Stimulated activated CD8-positive, alpha-beta memory T cell treated with anti-CD3 and anti-CD28 coated beads, Interleukin-15, amount 100 ng/mL, for 48 hours (primary cell): ENCODE data around the gene NTNG1.

ENCODE experiments used
- DNase-seq, 2 donors: peaks; one replicate each; pipeline ENCODE4 v3.0.0-alpha.2; 2020; ENCODE audit warnings: low read depth in 2 of 2

Gene NTNG1

GRCh38 chr1:107262467-107263286 lies 121.8 kb downstream of the NTNG1 start:
- no peak for DNase-seq

DNA sequence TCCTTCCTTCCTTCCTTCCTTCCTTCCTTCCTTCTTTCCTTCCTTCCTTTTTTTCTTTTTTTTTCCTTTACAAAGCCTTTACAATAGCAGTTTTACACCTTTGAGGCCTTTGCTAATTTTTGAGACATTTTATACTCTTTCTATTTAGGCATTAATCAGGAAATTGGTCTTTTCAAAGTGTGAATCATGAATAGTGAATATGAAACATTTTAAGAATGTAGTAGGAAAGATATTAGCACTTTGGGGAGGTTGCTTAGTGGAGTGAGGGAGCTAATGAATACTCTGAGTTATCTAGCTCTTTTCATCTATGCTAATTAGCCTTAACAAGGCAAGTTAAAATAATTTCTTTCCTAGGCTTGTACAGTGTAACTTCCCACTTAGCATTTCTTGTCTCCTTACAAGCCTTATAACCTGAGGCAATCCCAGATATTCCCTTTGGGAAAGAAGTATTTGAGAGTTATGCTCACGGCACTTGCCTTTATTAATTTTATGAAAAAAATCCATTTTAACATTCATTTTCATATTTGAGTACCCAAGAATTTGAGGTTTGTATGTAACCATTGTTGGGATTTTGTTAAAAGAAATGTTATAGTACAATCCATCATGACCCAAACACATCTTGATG lies 122.6 kb downstream of the NTNG1 start:
- DNase-seq: no peak

GRCh38 chr1:107264007-107264406 lies 123.2 kb downstream of the NTNG1 start:
- DNase-seq: no peak

GRCh38 chr1:107264561-107264960 lies 123.7 kb downstream of the NTNG1 start:
- no peak for DNase-seq

DNA sequence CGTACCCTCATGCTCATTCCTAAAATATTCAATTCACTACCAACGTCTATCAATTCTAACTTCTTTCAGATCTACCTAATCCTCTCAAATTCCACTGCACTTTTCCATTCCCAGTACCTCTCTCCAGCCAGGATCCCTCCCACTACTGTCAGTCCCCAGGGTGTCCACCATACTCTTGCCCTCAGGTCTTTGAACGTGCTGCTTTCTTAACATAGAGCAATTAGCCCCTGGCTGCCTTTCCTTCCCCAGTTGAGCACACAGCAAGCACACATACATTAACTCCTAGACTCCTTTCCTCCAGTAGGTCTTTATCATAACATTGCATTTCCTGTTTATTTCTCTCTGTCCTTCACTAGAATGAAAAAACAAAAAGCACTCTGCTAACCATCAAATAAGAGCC lies 126.7 kb downstream of the NTNG1 start:
- DNase-seq: no peak

- DNase-seq: no peak
Measured at GRCh38 chr1:107272321-107272720, 131.5 kb downstream of the NTNG1 start.

GRCh38 chr1:107273515-107273914 lies 132.7 kb downstream of the NTNG1 start:
- DNase-seq: no peak

- DNase-seq: no peak
Measured at GRCh38 chr1:107274227-107274626, 133.4 kb downstream of the NTNG1 start.

DNA sequence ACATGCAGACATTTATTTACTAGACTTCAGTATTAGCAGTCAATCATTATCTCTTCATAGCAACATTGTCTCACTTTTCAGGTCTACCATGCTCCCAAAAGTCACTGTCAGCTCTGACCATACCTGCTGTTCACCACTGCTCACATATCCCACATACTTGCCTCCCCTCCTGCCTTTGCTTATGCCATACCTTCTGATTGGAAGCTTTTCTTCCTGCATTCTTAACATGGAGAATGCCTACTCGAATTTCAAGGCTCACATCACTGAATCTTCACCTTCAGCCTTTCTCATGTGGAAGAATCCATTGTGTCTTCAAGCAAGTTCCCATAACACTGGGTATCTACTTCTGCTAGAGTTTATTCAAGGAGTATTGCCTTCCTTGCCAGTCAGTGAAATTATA lies 135.4 kb downstream of the NTNG1 start:
- DNase-seq: no peak

DNA sequence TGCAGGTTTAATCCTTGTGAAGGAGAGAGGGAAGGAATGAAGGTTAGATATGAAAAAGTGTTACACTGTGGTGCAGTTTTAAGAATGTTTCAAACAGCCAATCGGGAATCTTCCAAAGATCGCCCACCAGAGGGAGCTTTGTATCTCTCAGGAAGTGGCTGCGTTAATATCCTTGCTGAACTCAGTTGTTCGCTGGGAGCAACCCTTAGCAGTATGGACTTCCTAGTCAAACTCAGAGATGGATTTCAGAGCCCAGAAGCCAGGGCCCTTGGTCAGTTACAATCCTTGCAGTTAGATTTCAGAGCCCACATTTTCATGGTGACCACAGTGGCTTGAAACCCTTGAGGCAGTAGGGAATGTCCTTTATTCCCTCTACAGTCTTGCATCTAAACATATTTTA lies 136.2 kb downstream of the NTNG1 start:
- DNase-seq: no peak

DNA sequence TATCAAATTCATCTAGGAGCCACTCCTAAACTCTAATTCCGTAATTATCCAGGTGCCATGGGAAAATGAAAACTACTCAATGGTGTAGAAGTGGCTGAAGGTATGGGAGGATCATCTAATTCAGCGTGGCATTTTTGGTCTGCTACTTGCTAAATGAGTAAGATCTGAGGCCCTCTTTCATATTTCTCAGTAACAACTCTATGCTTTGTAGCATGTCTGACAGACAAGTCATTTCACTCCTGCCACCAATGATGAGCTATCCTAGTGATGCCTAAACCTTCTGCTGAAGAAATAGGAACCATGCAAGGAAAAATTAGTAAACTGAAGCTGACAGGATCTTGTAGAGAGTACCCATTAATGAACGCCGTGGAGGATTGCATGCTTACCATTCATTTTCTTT lies 145.3 kb downstream of the NTNG1 start:
- DNase-seq: no peak

GRCh38 chr1:107291987-107292386 lies 151.1 kb downstream of the NTNG1 start:
- DNase-seq: no peak

DNA sequence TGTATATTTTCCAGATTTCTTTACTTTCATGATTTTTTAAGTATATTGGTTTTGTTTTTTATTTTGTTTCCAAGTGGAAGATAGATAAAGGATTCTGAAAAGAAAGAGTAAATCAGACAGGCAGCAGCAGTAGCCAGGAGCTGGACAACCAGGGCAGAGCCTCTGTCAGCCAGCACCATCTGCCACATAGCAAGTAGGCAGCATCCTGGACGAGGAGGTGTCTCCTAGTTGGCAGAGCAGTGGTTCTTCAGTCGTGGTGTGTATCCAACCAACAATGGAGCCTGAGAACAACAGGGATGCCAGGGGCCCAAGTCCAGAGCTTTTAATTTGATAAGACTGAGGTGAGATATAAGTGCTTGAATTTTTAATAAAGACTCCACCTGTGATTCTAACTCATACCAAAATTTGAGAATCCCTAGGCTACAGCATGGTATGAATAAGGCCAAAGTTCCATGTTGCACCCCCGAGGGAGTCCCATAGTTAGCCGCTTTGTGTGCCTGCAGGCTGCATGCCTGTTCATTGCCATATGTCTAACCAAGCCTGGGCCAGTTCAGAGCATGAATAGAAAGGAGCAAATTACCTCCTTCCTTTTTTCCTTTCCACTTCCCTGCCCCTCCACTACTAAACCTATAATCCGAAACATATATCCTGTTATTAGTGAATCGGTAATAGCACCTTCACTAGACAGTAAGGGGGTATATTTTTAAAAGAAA lies 153.2 kb downstream of the NTNG1 start:
- DNase-seq: no peak

DNA sequence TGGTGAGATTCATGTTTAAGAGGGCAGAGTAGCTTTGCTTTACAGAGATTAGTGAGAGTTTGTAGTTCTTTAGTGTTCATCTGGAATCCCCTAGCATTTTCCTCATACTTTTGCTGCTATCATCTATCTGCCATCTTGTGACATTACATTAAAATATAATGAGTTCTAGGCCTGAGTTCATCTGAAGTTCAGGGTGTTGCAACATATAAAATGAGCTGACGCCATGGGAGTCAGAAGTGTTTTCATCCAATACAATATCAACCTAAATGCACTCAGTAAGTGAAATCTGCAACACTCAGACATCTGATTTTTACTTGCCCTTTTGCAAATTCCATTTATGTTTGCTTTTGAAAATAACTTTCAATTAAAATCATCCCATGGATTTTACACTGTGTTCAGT lies 153.8 kb downstream of the NTNG1 start:
- no peak for DNase-seq

GRCh38 chr1:107297681-107298080 lies 156.8 kb downstream of the NTNG1 start:
- no peak for DNase-seq

- no peak for DNase-seq
Measured at GRCh38 chr1:107298526-107298925, 157.7 kb downstream of the NTNG1 start.

GRCh38 chr1:107299521-107299920 lies 158.7 kb downstream of the NTNG1 start:
- no peak for DNase-seq

DNA sequence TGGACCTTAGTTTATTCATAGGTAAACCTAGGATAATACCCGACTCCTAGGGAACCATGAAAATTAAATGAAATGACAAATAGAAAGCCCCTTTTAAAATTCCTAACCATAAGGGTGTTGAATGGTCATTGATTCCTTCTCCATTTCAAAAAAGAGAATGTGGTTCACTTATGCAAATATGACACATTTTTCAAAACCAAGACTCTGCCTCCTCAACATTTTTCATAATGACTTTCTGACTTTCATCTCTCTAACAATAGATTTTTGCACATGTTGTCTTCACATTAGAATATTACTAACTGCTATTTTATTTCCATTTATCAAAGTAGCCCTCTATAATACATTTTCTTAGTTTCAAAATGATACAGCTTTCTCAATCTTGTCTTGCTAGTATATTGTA lies 169.1 kb downstream of the NTNG1 start:
- no peak for DNase-seq

DNA sequence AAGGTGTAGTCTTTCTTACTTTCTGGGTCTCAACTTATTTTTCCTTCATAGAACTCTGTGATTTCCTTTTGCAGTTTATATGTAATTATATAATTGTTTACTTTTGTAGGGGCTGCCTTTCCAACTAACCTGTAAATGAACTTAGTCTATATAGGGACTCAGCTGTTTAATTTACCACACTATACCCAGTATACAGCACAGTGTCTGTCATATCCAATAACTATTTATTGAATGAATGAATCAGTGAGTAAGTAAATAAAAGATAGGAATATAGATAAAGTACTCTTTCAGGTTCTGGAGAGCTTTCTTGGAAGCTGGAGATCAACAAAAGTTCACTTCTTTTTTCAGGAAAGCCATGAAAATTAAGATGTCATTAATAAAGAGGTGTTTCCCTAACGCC lies 174.8 kb downstream of the NTNG1 start:
- no peak for DNase-seq

DNA sequence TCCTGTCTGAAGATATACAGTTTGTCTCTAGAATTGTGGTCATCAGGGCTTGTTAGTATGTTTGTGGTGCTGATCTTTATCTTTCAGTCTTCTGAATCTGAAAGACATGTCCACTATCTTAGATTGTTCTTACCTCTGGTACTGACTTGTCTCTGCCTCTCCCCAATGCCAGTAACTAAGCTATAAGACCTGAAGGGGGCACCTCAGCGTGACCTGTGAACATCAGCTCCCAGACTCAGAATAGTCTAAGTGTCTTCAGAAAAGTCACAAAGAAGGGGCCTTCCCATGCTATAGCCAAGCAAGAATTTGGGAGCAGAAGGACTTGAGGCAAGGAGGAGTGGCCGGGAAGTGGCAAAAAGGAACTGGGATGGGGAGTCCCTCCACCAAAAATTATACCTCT lies 178.1 kb downstream of the NTNG1 start:
- no peak for DNase-seq

GRCh38 chr1:107323784-107324183 lies 182.9 kb downstream of the NTNG1 start:
- no peak for DNase-seq

GRCh38 chr1:107326824-107327445 lies 186.1 kb downstream of the NTNG1 start:
- DNase-seq: no peak
